Measurements from ENCODE around the gene ING1. TPM values are rescaled to one million over a fixed set of nuclear protein-coding genes. Genes with fewer than 3 reads are reported as not detected.

Gene ING1
- total and polyA plus RNA-seq, 2 of the 4 experiments (the other 2 are of a cell fraction), result 9.1 to 13.5 TPM

- CTCF ChIA-PET, result no interaction called here
- no peak overlapping the region for H3K4ac ChIP-seq (ENCODE audit: low read depth, low read length)
These were observed 12.9 kb upstream of the ING1 start for GRCh38 chr13:110700641-110701040.

More at GRCh38 chr13:110700641-110701040, 12.9 kb upstream of the ING1 start:
- Histone ChIP-seq H2BK15ac (ENCODE audit: low read depth, low read length) (no peak overlapping the region), H4K91ac (ENCODE audit: insufficient read depth, low read depth, low read length) (no peak overlapping the region), H2BK20ac (ENCODE audit: low read depth, low read length) (no peak overlapping the region), H3K14ac (replicated peaks; ENCODE audit: low read depth, low read length) (no peak overlapping the region), H3K9me1 (ENCODE audit: insufficient read depth, low read length) (peaks cover 10% of the 10 kb centered on the region), H2BK5ac (ENCODE audit: low read depth, low read length, poor library complexity, severe bottlenecking) (no peak overlapping the region), H3K27ac (ENCODE audit: insufficient read depth, low read length) (no peak overlapping the region), H2AFZ (replicated peaks; ENCODE audit: low read length, poor library complexity) (no peak overlapping the region), H3K9ac (ENCODE audit: low read depth, low read length) (no peak overlapping the region), H3K23ac (ENCODE audit: low read depth, low read length) (no peak overlapping the region), H3K36me3 (ENCODE audit: control insufficient read depth, insufficient read depth, low read length) (peaks cover 37% of the 10 kb centered on the region), H3K4me3 (ENCODE audit: insufficient read depth, low read depth, low read length) (no peak overlapping the region), H3K27me3 (ENCODE audit: control insufficient read depth, insufficient read depth, low read length) (no peaks in the 10 kb centered on the region), H4K5ac (ENCODE audit: low read depth, low read length) (no peak overlapping the region), H3K56ac (ENCODE audit: extremely low read depth, insufficient read depth, low read length) (no peak overlapping the region), H3K4me1 (ENCODE audit: control insufficient read depth, insufficient read depth, low read length) (peaks cover 15% of the 10 kb centered on the region), H2BK120ac (ENCODE audit: low read depth, low read length) (no peak overlapping the region), H4K8ac (ENCODE audit: low read depth in 2 of 2, low read length in 2 of 2) (no peak overlapping the region), H3K79me1 (ENCODE audit: low read depth in 1 of 2, low read length in 2 of 2) (peaks cover 57 to 83% of the 10 kb centered on the region in 2 experiments), H2AK5ac (ENCODE audit: low read depth, low read length) (no peak overlapping the region), H3K18ac (ENCODE audit: low read depth, low read length) (no peak overlapping the region), H2AK9ac (replicated peaks; ENCODE audit: low read depth, low read length, poor library complexity) (no peak overlapping the region), H3K4me2 (ENCODE audit: low read depth, low read length) (no peak overlapping the region), H4K20me1 (ENCODE audit: insufficient read depth, low read length) (peaks cover 13% of the 10 kb centered on the region), H3K9me3 (ENCODE audit: control insufficient read depth, insufficient read depth, low read length) (no peaks in the 10 kb centered on the region)
- intact Hi-C loops (cut with micrococcal nuclease), result no loop called here
- WGBS, 2 experiments (ENCODE audit: extremely low coverage in 2 of 2, insufficient read length in 1 of 2), result no CpG with 5 or more reads among the region's 8 CpGs
- ATAC-seq (ENCODE audit: low read depth) (no peak), DNase-seq (no peak)
- POLR2A ChIA-PET (ENCODE audit: unreplicated experiment), result interaction anchor here (0.7 kb wide), 1 partner anchor 107 kb away, joined by 5 read pairs; no protein-coding TSS in a partner anchor
- dilution Hi-C loops (cut with HindIII; ENCODE audit: low sequenced_read_pairs, unreplicated experiment), result no loop called here
- in situ Hi-C loops (cut with MboI; ENCODE audit: low sequenced_read_pairs), result no loop called here
- BruUV-seq (replicated peaks), result no TSS peak
- TF ChIP-seq RAD21 (IDR thresholded peaks at IDR 0.05; ENCODE audit: low read length), result no peak
- TF ChIP-seq, protein P1, sequence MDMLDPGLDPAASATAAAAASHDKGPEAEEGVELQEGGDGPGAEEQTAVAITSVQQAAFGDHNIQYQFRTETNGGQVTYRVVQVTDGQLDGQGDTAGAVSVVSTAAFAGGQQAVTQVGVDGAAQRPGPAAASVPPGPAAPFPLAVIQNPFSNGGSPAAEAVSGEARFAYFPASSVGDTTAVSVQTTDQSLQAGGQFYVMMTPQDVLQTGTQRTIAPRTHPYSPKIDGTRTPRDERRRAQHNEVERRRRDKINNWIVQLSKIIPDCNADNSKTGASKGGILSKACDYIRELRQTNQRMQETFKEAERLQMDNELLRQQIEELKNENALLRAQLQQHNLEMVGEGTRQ (IDR thresholded peaks at IDR 0.05; ENCODE audit: low read depth, low read length), result no peak
- TF ChIP-seq CEBPB (IDR thresholded peaks at IDR 0.05; ENCODE audit: low read depth, low read length), result no peak
- no peak for TF ChIP-seq POLR2A (IDR thresholded peaks at IDR 0.05; ENCODE audit: low read depth, low read length)
- TF ChIP-seq RCOR1 (IDR thresholded peaks at IDR 0.05; ENCODE audit: insufficient replicate concordance, low read length), result no peak
- TF ChIP-seq SMC3 (IDR thresholded peaks at IDR 0.05; ENCODE audit: low read depth, low read length), result no peak
- no peak for TF ChIP-seq MXI1 (IDR thresholded peaks at IDR 0.05; ENCODE audit: borderline replicate concordance, low read depth, low read length)
- TF ChIP-seq FOS (IDR thresholded peaks at IDR 0.05; ENCODE audit: low read depth, low read length), result no peak
- no peak for TF ChIP-seq CHD1 (IDR thresholded peaks at IDR 0.05; ENCODE audit: low read depth, low read length)
- no peak for TF ChIP-seq MAZ (IDR thresholded peaks at IDR 0.05; ENCODE audit: borderline replicate concordance, low read depth, low read length)
- no peak for TF ChIP-seq RFX5 (IDR thresholded peaks at IDR 0.05; ENCODE audit: low read depth, low read length)
- TF ChIP-seq ELK1 (IDR thresholded peaks at IDR 0.05; ENCODE audit: borderline replicate concordance, low read depth, low read length), result no peak
- no peak for TF ChIP-seq MAFK (IDR thresholded peaks at IDR 0.05; ENCODE audit: low read depth, low read length)
- TF ChIP-seq BHLHE40 (IDR thresholded peaks at IDR 0.05; ENCODE audit: low read depth, low read length), result no peak
- TF ChIP-seq, protein P2, sequence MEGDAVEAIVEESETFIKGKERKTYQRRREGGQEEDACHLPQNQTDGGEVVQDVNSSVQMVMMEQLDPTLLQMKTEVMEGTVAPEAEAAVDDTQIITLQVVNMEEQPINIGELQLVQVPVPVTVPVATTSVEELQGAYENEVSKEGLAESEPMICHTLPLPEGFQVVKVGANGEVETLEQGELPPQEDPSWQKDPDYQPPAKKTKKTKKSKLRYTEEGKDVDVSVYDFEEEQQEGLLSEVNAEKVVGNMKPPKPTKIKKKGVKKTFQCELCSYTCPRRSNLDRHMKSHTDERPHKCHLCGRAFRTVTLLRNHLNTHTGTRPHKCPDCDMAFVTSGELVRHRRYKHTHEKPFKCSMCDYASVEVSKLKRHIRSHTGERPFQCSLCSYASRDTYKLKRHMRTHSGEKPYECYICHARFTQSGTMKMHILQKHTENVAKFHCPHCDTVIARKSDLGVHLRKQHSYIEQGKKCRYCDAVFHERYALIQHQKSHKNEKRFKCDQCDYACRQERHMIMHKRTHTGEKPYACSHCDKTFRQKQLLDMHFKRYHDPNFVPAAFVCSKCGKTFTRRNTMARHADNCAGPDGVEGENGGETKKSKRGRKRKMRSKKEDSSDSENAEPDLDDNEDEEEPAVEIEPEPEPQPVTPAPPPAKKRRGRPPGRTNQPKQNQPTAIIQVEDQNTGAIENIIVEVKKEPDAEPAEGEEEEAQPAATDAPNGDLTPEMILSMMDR (conservative IDR thresholded peaks at IDR 0.05; ENCODE audit: low read depth, low read length), result no peak
- no peak for TF ChIP-seq NFE2L2 (IDR thresholded peaks at IDR 0.05; ENCODE audit: low read depth, low read length)

Measured in IMR-90 (cell line).